Endothelial cell of umbilical vein (primary cell): Measurements from ENCODE around the gene SPEF2. TPM values are rescaled to one million over a fixed set of nuclear protein-coding genes. Genes with fewer than 3 reads are reported as not detected.

Experiments used
- BruUV-seq: library from RNA; stranded (reverse); fragments of 400-500 nt; replicated peaks from 2 replicates; lab custom pipeline; 2021; lab: Mats Ljungman, UMichigan
- CTCF ChIA-PET: fragments of 300-600, 350-600 bp; sonication (Branson Sonifier 250); formaldehyde crosslinking; loops from one replicate; lab custom pipeline; 2021; ENCODE audit warnings: antibody characterized with exemption, inconsistent platforms; lab: Charles Lee
- POLR2A ChIA-PET: fragments of 300-600, 350-600 bp; sonication (Branson Sonifier 250); formaldehyde crosslinking; loops from one replicate; lab custom pipeline; 2021; ENCODE audit warnings: antibody characterized with exemption, inconsistent platforms; lab: Charles Lee
- DNase-seq: peaks from one replicate; pipeline ENCODE4 v3.0.0-alpha.2; 2011; ENCODE audit warnings: low read depth, low spot score
- FAIRE-seq: peaks from 2 replicates; lab custom pipeline; 2011; peaks lifted over from hg19 to GRCh38; lab: Jason Lieb, UNC
- H2AFZ ChIP-seq: 2 replicates; pipeline ENCODE4 v1.6.0; 2012; ENCODE audit warnings: low read depth, low read length, control low read depth, inconsistent platforms
- H3K27ac ChIP-seq: 2 replicates; pipeline ENCODE4 v1.5.1; 2011; ENCODE audit warnings: low read depth, mild to moderate bottlenecking, control low read depth, low read length, moderate library complexity; ENCODE audit not compliant: insufficient read depth
- H3K27me3 ChIP-seq, 2 experiments: 2 replicates each; pipeline versions ENCODE4 v1.6.0 to v1.6.1; 2011; ENCODE audit warnings: low read length in 2 of 2, mixed read lengths in 1 of 2; ENCODE audit not compliant: control insufficient read depth in 2 of 2, insufficient read depth in 2 of 2
- H3K36me3 ChIP-seq, 2 experiments: 2 replicates in 1 of 2; 3 replicates in 1 of 2; pipeline ENCODE4 v1.5.1; 2011; ENCODE audit warnings: low read length in 2 of 2, mild to moderate bottlenecking in 1 of 2, moderate library complexity in 1 of 2; ENCODE audit not compliant: control insufficient read depth in 2 of 2, insufficient read depth in 2 of 2; ENCODE audit errors: extremely low read depth in 1 of 2
- H3K4me1 ChIP-seq: 3 replicates; pipeline ENCODE4 v1.5.1; 2011; ENCODE audit warnings: mild to moderate bottlenecking, low read length; ENCODE audit not compliant: control insufficient read depth, insufficient read depth; ENCODE audit errors: extremely low read depth
- H3K4me2 ChIP-seq: 2 replicates; pipeline ENCODE4 v1.6.1; 2011; ENCODE audit warnings: low read length, control low read depth, mixed read lengths; ENCODE audit not compliant: insufficient read depth
- H3K4me3 ChIP-seq, 3 experiments: fragments of 200-600 bp in 1 of 3; sonication (generic), shearing (Covaris generic) in 1 of 3; replicated peaks in 1 of 3; 2 replicates each; pipeline ENCODE4 v1.5.1; 2011 to 2016; ENCODE audit warnings: control low read depth in 3 of 3, low read length in 3 of 3, mild to moderate bottlenecking in 2 of 3, inconsistent platforms in 1 of 3, low read depth in 1 of 3, moderate library complexity in 1 of 3; ENCODE audit not compliant: insufficient read depth in 1 of 3
- H3K79me2 ChIP-seq: 2 replicates; pipeline ENCODE4 v1.6.0; 2012; ENCODE audit warnings: low read length, inconsistent platforms; ENCODE audit not compliant: control insufficient read depth, insufficient read depth
- H3K9ac ChIP-seq: replicated peaks from 2 replicates; pipeline ENCODE3; 2011; ENCODE audit warnings: low read length, control low read depth; ENCODE audit not compliant: insufficient read depth; ENCODE audit errors: extremely low read depth
- H3K9me1 ChIP-seq: replicated peaks from 3 replicates; pipeline ENCODE4 v1.6.0; 2011; ENCODE audit warnings: mild to moderate bottlenecking, low read length; ENCODE audit not compliant: control insufficient read depth, insufficient read depth; ENCODE audit errors: extremely low read depth
- H3K9me3 ChIP-seq: replicated peaks from 2 replicates; pipeline ENCODE4 v1.5.1; 2012; ENCODE audit warnings: low read length, inconsistent platforms; ENCODE audit not compliant: control insufficient read depth, insufficient read depth
- H4K20me1 ChIP-seq: replicated peaks from 2 replicates; pipeline ENCODE3; 2011; ENCODE audit warnings: mild to moderate bottlenecking, low read length; ENCODE audit not compliant: control insufficient read depth, insufficient read depth; ENCODE audit errors: extremely low read depth
- EZH2 ChIP-seq: IDR thresholded peaks from 2 replicates; pipeline ENCODE4 v1.6.1; 2012; ENCODE audit warnings: borderline replicate concordance, low read depth, mild to moderate bottlenecking, moderate library complexity, low read length, inconsistent platforms; ENCODE audit not compliant: severe bottlenecking
- FOS ChIP-seq: IDR thresholded peaks from 2 replicates; pipeline ENCODE4 v1.6.1; 2011; ENCODE audit warnings: mild to moderate bottlenecking, low read length, moderate library complexity, borderline replicate concordance; ENCODE audit not compliant: insufficient read depth
- GATA2 ChIP-seq: IDR thresholded peaks from 2 replicates; pipeline ENCODE4 v1.7.0; 2011; ENCODE audit warnings: low read depth, mild to moderate bottlenecking, moderate library complexity, mixed read lengths, low read length; ENCODE audit not compliant: insufficient read length, insufficient read depth
- JUN ChIP-seq: IDR thresholded peaks from 2 replicates; pipeline ENCODE4 v1.6.1; 2011; ENCODE audit warnings: borderline replicate concordance, low read depth; ENCODE audit not compliant: insufficient read length, insufficient read depth
- MYC ChIP-seq: IDR thresholded peaks from one replicate; pipeline ENCODE4 v1.6.1; 2011; ENCODE audit warnings: mild to moderate bottlenecking, low read depth, low read length
- POLR2A ChIP-seq: IDR thresholded peaks from 2 replicates; pipeline ENCODE4 v1.6.1; 2012; ENCODE audit warnings: low read depth, mild to moderate bottlenecking, control low read depth, low read length
- POLR2AphosphoS5 ChIP-seq: IDR thresholded peaks from 2 replicates; pipeline ENCODE4 v1.6.1; 2012; ENCODE audit warnings: low read depth, mild to moderate bottlenecking, control low read depth, low read length, moderate library complexity; ENCODE audit not compliant: insufficient read depth
- dilution Hi-C: fragments of 300-500 bp; cut with MboI; formaldehyde crosslinking; loops from one replicate; pipeline ENCODE4 v1.15.0; 2019; ENCODE audit warnings: low sequenced_read_pairs; ENCODE audit not compliant: extremely low pct_ligation_motif_present
- intact Hi-C: fragments of 100-400 bp; cut with micrococcal nuclease; formaldehyde crosslinking; loops from one replicate; pipeline ENCODE4 v1.10.0; 2022
- polyA plus RNA-seq, 4 experiments: library from polyadenylated mRNA; depleted of rRNA in 3 of 4; stranded (reverse) in 3 of 4; unstranded in 1 of 4; fragments of >200 nt; gene quantifications; 2 replicates each; pipeline versions ENCODE4 v1.2.1 to v1.2.3, GENCODE V29; 2011 to 2012; ENCODE audit warnings: missing spikeins in 1 of 4
- total RNA-seq: library from RNA; stranded (reverse); gene quantifications from 2 replicates; pipeline ENCODE4 v1.2.3, GENCODE V29; 2021
- TF ChIP-seq, protein P1 (sequence below), 2 donors: IDR thresholded peaks; 1 replicate in 1 of 2; 2 replicates in 1 of 2; pipeline ENCODE4 v1.5.1; 2011; ENCODE audit warnings: low read length in 2 of 2, mild to moderate bottlenecking in 2 of 2, moderate library complexity in 2 of 2, control low read depth in 1 of 2, inconsistent platforms in 1 of 2, low read depth in 1 of 2; ENCODE audit not compliant: insufficient read depth in 1 of 2; ENCODE audit errors: extremely low read depth in 1 of 2
- TF ChIP-seq, protein P2 (sequence below): IDR thresholded peaks from 2 replicates; pipeline ENCODE4 v1.6.1; 2011; ENCODE audit not compliant: insufficient read depth, insufficient read length

The SPEF2 gene
- total and polyA plus RNA-seq, 2 donors (not counting 3 experiments of a cell fraction or from before 2014, with no cell fraction given), result 0.28 to 0.73 TPM

DNA sequence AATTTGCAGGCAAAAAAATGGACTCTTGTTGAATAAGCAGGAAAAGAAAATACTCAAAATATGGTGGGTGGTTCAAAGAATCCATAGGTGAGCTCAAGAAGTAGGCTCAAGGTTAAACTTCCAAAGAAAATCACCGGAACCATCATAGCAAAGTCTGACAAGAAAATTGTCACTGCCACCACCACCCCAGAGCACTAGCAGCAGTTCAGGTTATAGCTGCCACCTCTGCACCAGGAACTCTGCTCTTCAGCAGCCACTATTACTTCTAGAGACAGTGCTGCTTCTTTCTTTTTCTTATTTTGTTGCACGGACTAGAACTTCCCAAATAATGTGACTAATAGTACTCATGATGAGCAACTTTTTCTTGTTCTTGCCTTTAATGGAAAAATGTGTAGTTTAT is 70.3 kb downstream of the SPEF2 start:
- Histone ChIP-seq H3K9me1 (no peaks in the 10 kb centered on the region), H3K9me3 (no peaks in the 10 kb centered on the region), H4K20me1 (no peaks in the 10 kb centered on the region), H3K79me2 (no peaks in the 10 kb centered on the region), H3K4me2 (no peak overlapping the region), H3K4me1 (no peaks in the 10 kb centered on the region), H3K9ac (no peak overlapping the region), H3K36me3 (no peaks in the 10 kb centered on the region), H2AFZ (no peak overlapping the region), H3K4me3 (no peak overlapping the region), H3K27ac (no peak overlapping the region), H3K27me3 (no peaks in the 10 kb centered on the region)
- intact Hi-C loops (no loop called here), dilution Hi-C loops (no loop called here)
- ChIA-PET CTCF (no interaction called here), POLR2A (no interaction called here)
- no peak for FAIRE-seq
- TF ChIP-seq, protein P1, sequence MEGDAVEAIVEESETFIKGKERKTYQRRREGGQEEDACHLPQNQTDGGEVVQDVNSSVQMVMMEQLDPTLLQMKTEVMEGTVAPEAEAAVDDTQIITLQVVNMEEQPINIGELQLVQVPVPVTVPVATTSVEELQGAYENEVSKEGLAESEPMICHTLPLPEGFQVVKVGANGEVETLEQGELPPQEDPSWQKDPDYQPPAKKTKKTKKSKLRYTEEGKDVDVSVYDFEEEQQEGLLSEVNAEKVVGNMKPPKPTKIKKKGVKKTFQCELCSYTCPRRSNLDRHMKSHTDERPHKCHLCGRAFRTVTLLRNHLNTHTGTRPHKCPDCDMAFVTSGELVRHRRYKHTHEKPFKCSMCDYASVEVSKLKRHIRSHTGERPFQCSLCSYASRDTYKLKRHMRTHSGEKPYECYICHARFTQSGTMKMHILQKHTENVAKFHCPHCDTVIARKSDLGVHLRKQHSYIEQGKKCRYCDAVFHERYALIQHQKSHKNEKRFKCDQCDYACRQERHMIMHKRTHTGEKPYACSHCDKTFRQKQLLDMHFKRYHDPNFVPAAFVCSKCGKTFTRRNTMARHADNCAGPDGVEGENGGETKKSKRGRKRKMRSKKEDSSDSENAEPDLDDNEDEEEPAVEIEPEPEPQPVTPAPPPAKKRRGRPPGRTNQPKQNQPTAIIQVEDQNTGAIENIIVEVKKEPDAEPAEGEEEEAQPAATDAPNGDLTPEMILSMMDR (IDR thresholded peaks at IDR 0.05; ENCODE audit: extremely low read depth in 1 of 2, insufficient read depth in 1 of 2, low read depth in 1 of 2, low read length in 2 of 2), result no peak
- TF ChIP-seq JUN, result no peak
- no peak for TF ChIP-seq POLR2A
- no peak for TF ChIP-seq MYC
- TF ChIP-seq, protein P2, sequence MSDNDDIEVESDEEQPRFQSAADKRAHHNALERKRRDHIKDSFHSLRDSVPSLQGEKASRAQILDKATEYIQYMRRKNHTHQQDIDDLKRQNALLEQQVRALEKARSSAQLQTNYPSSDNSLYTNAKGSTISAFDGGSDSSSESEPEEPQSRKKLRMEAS, result no peak
- no peak for TF ChIP-seq EZH2
- DNase-seq, result no peak
- BruUV-seq, result no TSS peak

DNA sequence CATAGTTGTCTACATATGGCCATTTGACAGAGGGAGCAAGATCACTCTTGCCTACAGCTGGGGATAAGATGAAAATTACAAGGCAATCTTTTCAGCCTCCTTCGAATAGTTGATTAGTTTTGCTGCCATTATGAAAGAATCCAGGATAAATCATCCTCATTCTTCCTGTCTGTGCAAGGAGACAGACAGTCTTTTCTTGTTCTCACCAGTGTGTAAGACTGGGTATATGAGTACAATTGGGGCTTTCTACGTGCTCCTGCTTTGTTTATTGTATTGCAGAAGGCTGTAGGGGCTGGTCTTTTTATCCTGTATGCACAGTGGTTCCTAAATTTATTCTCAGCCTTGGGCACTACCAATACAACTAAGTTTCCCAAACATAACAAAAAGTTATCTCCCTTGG is 76.8 kb downstream of the SPEF2 start:
- H3K27me3 ChIP-seq, result no peaks in the 10 kb centered on the region
- H3K9me1 ChIP-seq, result no peaks in the 10 kb centered on the region
- H3K4me1 ChIP-seq, result no peaks in the 10 kb centered on the region
- H3K9me3 ChIP-seq, result no peaks in the 10 kb centered on the region
- no peak overlapping the region for H3K4me3 ChIP-seq
- H3K79me2 ChIP-seq, result no peaks in the 10 kb centered on the region
- H4K20me1 ChIP-seq, result no peaks in the 10 kb centered on the region
- no peak for FAIRE-seq
- dilution Hi-C loops, result no loop called here
- H3K27ac ChIP-seq, result no peak overlapping the region
- H3K36me3 ChIP-seq, result no peaks in the 10 kb centered on the region
- no peak overlapping the region for H3K4me2 ChIP-seq
- no peak overlapping the region for H3K9ac ChIP-seq
- intact Hi-C loops, result no loop called here
- ChIA-PET POLR2A (no interaction called here), CTCF (interaction anchor here (1.0 to 1.6 kb wide), 2 partner anchors 10 to 232 kb away, joined by 3 to 5 read pairs; no protein-coding TSS in a partner anchor)
- H2AFZ ChIP-seq, result no peak overlapping the region
- no peak for TF ChIP-seq POLR2A
- TF ChIP-seq, protein P2, result no peak
- TF ChIP-seq, protein P1 (IDR thresholded peaks at IDR 0.05; ENCODE audit: extremely low read depth in 1 of 2, insufficient read depth in 1 of 2, low read depth in 1 of 2, low read length in 2 of 2), result no peak
- no peak for TF ChIP-seq JUN
- TF ChIP-seq POLR2AphosphoS5, result no peak
- no peak for TF ChIP-seq EZH2
- TF ChIP-seq MYC, result no peak
- no peak for TF ChIP-seq FOS
- no peak for TF ChIP-seq GATA2
- no peak for DNase-seq
- no TSS peak for BruUV-seq
